Measurements from ENCODE around the gene VOPP1.

VOPP1 gene

DNA sequence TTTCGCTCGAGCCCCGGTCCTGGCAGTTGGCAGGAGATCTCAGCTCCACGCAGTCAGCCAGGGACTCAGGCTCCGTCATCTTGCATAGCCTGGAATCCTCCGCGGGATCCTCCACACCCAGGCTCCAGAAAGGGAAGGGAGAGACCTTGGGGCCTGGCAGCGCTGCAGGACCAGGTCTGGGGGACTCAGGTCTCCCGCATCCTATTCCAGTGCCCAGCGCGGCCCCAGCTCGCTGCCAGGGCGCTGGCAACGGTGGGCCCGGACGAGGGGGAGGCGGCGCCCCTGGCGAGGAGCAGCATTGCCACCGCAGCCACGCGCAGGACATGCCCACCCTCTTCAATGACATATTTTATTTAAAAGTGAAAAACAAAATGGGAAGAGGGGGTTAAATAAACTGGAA is 123.8 kb downstream of the VOPP1 start:
- Histone ChIP-seq H4K8ac (ENCODE audit: low read length) (no peak overlapping the region), H3K18ac (ENCODE audit: low read depth in 1 of 2, low read length in 2 of 2) (no peak overlapping the region), H3K27me3 (ENCODE audit: control insufficient read depth in 1 of 2, insufficient read depth in 1 of 2, low read length in 2 of 2) (no peaks in the 10 kb centered on the region), H4K91ac (ENCODE audit: low read length) (no peak overlapping the region), H3K79me1 (replicated peaks; ENCODE audit: low read length, poor library complexity, severe bottlenecking) (peaks cover 19% of the 10 kb centered on the region), H3K27ac (ENCODE audit: low read length, poor library complexity, severe bottlenecking) (no peak overlapping the region), H2AK5ac (ENCODE audit: low read length, severe bottlenecking) (no peak overlapping the region), H3K9ac (ENCODE audit: low read length) (no peak overlapping the region), H3K4me3 (ENCODE audit: insufficient read depth in 1 of 2, low read depth in 1 of 2, low read length in 2 of 2) (peak overlapping the region in 1 of 2 experiments; percentile 11), H3K14ac (ENCODE audit: low read length in 2 of 2) (no peak overlapping the region), H3K4ac (ENCODE audit: low read depth in 1 of 2, low read length in 2 of 2) (no peak overlapping the region), H3K9me3 (ENCODE audit: control insufficient read depth, low read length) (no peaks in the 10 kb centered on the region), H2BK12ac (ENCODE audit: low read length in 2 of 2) (no peak overlapping the region), H2BK120ac (ENCODE audit: low read depth, low read length) (no peak overlapping the region), H3K4me1 (ENCODE audit: control insufficient read depth, insufficient read depth, low read depth, low read length) (peaks cover 7% of the 10 kb centered on the region), H2BK5ac (ENCODE audit: low read depth, low read length, poor library complexity, severe bottlenecking) (no peak overlapping the region), H2BK15ac (ENCODE audit: low read depth, poor library complexity, severe bottlenecking) (no peak overlapping the region), H3K4me2 (ENCODE audit: low read length, poor library complexity, severe bottlenecking) (no peak overlapping the region), H3K23ac (ENCODE audit: low read length in 2 of 2) (no peak overlapping the region), H3K36me3 (ENCODE audit: control insufficient read depth in 1 of 2, insufficient read depth in 2 of 2, low read depth in 1 of 2, low read length in 2 of 2) (peaks cover 5 to 17% of the 10 kb centered on the region in 2 experiments), H2AFZ (ENCODE audit: low read depth, low read length) (no peak overlapping the region)
- no peak for DNase-seq
- WGBS, result 95% methylated on average over 16 of the region's 22 CpGs

DNA sequence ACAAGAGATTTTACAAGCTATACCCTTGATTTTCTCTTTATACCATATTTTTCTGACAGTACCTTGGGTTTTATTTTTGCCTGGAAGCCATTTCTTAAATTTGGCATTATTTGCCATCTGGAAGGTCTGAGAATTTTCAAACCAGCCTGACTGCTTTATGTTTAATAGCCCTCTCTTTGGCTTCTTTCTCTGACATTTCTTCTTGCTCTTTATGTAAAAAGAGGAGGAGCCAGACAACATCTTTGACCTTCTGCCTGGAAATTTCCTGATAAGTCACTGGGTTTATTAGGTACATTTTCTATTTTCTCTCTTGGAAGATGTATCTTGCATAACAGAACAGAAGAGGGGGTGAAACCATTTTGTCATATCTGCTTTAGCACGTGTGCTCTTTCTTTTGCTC is 127.5 kb downstream of the VOPP1 start:
- H2BK15ac ChIP-seq (ENCODE audit: low read depth, poor library complexity, severe bottlenecking), result no peak overlapping the region
- no peak overlapping the region for H2AFZ ChIP-seq (ENCODE audit: low read depth, low read length)
- H2BK12ac ChIP-seq (ENCODE audit: low read length in 2 of 2), result no peak overlapping the region
- H3K27ac ChIP-seq (ENCODE audit: low read length, poor library complexity, severe bottlenecking), result no peak overlapping the region
- H3K9me3 ChIP-seq (ENCODE audit: control insufficient read depth, low read length), result no peaks in the 10 kb centered on the region
- no peak for DNase-seq
- H3K23ac ChIP-seq (ENCODE audit: low read length in 2 of 2), result no peak overlapping the region
- H3K36me3 ChIP-seq (ENCODE audit: control insufficient read depth in 1 of 2, insufficient read depth in 2 of 2, low read depth in 1 of 2, low read length in 2 of 2), result peaks cover 0 to 17% of the 10 kb centered on the region in 2 experiments
- no peak overlapping the region for H3K4ac ChIP-seq (ENCODE audit: low read depth in 1 of 2, low read length in 2 of 2)
- no peak overlapping the region for H4K91ac ChIP-seq (ENCODE audit: low read length)
- no peak overlapping the region for H3K9ac ChIP-seq (ENCODE audit: low read length)
- no peaks in the 10 kb centered on the region for H3K27me3 ChIP-seq (ENCODE audit: control insufficient read depth in 1 of 2, insufficient read depth in 1 of 2, low read length in 2 of 2)
- H2BK120ac ChIP-seq (ENCODE audit: low read depth, low read length), result no peak overlapping the region
- H3K4me2 ChIP-seq (ENCODE audit: low read length, poor library complexity, severe bottlenecking), result no peak overlapping the region
- no peak overlapping the region for H3K14ac ChIP-seq (ENCODE audit: low read length in 2 of 2)
- no peak overlapping the region for H2AK5ac ChIP-seq (ENCODE audit: low read length, severe bottlenecking)
- no peak overlapping the region for H2BK5ac ChIP-seq (ENCODE audit: low read depth, low read length, poor library complexity, severe bottlenecking)
- H3K18ac ChIP-seq (ENCODE audit: low read depth in 1 of 2, low read length in 2 of 2), result no peak overlapping the region
- 61% methylated on average over 1 of the region's 1 CpG for WGBS
- H3K4me1 ChIP-seq (ENCODE audit: control insufficient read depth, insufficient read depth, low read depth, low read length), result peaks cover 7% of the 10 kb centered on the region
- H3K79me1 ChIP-seq (replicated peaks; ENCODE audit: low read length, poor library complexity, severe bottlenecking), result peaks cover 7% of the 10 kb centered on the region
- no peak overlapping the region for H3K4me3 ChIP-seq (ENCODE audit: insufficient read depth in 1 of 2, low read depth in 1 of 2, low read length in 2 of 2)
- no peak overlapping the region for H4K8ac ChIP-seq (ENCODE audit: low read length)

DNA sequence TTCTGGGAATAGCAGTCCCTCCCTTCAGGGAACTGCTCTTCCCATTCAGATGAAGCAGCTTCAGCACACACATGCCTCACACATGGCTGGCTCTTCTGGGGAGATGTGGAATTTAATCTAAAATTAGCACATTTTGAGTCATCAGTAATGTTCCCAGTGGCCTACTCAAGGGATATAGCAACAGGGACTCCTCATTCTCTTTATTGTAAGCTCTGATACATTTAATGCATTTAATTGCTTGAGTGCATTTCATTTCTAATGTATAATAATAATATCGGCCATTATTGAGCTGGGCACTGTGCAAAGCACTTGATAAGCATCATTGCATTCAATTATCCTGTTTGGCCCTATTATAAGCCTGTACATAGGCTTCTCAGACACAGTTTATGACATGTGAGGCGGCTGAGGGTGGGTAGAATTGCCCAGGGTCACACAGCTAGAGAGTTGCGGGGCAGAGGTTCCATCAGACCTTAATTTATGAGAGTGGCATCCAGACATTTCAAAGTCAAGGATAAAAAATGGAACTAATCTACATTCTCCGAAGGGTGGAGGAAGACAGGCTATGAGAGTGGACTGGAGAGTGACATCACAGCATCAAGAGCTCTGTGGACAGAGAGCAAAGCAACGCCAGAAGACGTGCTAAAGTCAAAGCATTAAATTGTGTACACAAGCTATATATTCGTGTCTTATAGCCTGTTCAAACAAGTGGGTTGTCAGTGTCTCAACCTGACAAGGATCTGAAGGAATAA is 130.4 kb downstream of the VOPP1 start:
- Histone ChIP-seq H2BK5ac (ENCODE audit: low read depth, low read length, poor library complexity, severe bottlenecking) (no peak overlapping the region), H3K27me3 (ENCODE audit: control insufficient read depth in 1 of 2, insufficient read depth in 1 of 2, low read length in 2 of 2) (no peaks in the 10 kb centered on the region), H3K4me3 (ENCODE audit: insufficient read depth in 1 of 2, low read depth in 1 of 2, low read length in 2 of 2) (no peak overlapping the region), H2BK15ac (ENCODE audit: low read depth, poor library complexity, severe bottlenecking) (no peak overlapping the region), H2BK12ac (ENCODE audit: low read length in 2 of 2) (no peak overlapping the region), H3K14ac (ENCODE audit: low read length in 2 of 2) (no peak overlapping the region), H3K23ac (ENCODE audit: low read length in 2 of 2) (no peak overlapping the region), H3K4ac (ENCODE audit: low read depth in 1 of 2, low read length in 2 of 2) (no peak overlapping the region), H3K9ac (ENCODE audit: low read length) (no peak overlapping the region), H3K36me3 (ENCODE audit: control insufficient read depth in 1 of 2, insufficient read depth in 2 of 2, low read depth in 1 of 2, low read length in 2 of 2) (peaks cover 0 to 3% of the 10 kb centered on the region in 2 experiments), H2AFZ (ENCODE audit: low read depth, low read length) (no peak overlapping the region), H4K91ac (ENCODE audit: low read length) (no peak overlapping the region), H2AK5ac (ENCODE audit: low read length, severe bottlenecking) (no peak overlapping the region), H3K79me1 (replicated peaks; ENCODE audit: low read length, poor library complexity, severe bottlenecking) (no peaks in the 10 kb centered on the region), H2BK120ac (ENCODE audit: low read depth, low read length) (no peak overlapping the region), H3K27ac (ENCODE audit: low read length, poor library complexity, severe bottlenecking) (no peak overlapping the region), H3K4me1 (ENCODE audit: control insufficient read depth, insufficient read depth, low read depth, low read length) (no peaks in the 10 kb centered on the region), H3K18ac (ENCODE audit: low read depth in 1 of 2, low read length in 2 of 2) (no peak overlapping the region), H3K4me2 (ENCODE audit: low read length, poor library complexity, severe bottlenecking) (no peak overlapping the region), H3K9me3 (ENCODE audit: control insufficient read depth, low read length) (no peaks in the 10 kb centered on the region), H4K8ac (ENCODE audit: low read length) (no peak overlapping the region)
- DNase-seq, result peak; percentile 58
- WGBS, result 90% methylated on average over 7 of the region's 7 CpGs

DNA sequence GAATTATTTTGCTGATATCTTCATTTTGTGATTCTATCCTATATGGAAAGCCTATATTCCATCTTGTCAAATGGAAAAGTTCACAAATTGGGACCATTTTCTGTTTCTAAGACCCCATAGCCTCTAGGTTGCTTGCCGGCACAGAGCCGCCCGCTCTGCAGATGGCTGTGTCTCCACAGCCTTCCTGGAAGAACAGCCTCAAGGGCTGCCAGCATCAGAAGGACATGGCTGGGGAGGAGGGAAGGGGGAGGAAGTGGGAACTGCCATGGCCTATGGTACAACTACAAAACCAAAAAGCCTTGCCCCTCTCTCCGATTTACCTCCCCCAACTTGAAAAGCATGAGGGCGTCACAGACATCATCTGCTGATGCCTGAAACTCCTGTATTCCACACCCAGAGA is 131.3 kb downstream of the VOPP1 start:
- Histone ChIP-seq H2BK15ac (ENCODE audit: low read depth, poor library complexity, severe bottlenecking) (no peak overlapping the region), H3K23ac (ENCODE audit: low read length in 2 of 2) (no peak overlapping the region), H4K8ac (ENCODE audit: low read length) (no peak overlapping the region), H3K9ac (ENCODE audit: low read length) (no peak overlapping the region), H2AK5ac (ENCODE audit: low read length, severe bottlenecking) (no peak overlapping the region), H3K79me1 (replicated peaks; ENCODE audit: low read length, poor library complexity, severe bottlenecking) (no peaks in the 10 kb centered on the region), H3K4ac (ENCODE audit: low read depth in 1 of 2, low read length in 2 of 2) (no peak overlapping the region), H2BK5ac (ENCODE audit: low read depth, low read length, poor library complexity, severe bottlenecking) (no peak overlapping the region), H3K4me3 (ENCODE audit: insufficient read depth in 1 of 2, low read depth in 1 of 2, low read length in 2 of 2) (no peak overlapping the region), H3K4me1 (ENCODE audit: control insufficient read depth, insufficient read depth, low read depth, low read length) (no peaks in the 10 kb centered on the region), H2BK120ac (ENCODE audit: low read depth, low read length) (no peak overlapping the region), H2AFZ (ENCODE audit: low read depth, low read length) (no peak overlapping the region), H3K14ac (ENCODE audit: low read length in 2 of 2) (no peak overlapping the region), H3K27ac (ENCODE audit: low read length, poor library complexity, severe bottlenecking) (no peak overlapping the region), H3K4me2 (ENCODE audit: low read length, poor library complexity, severe bottlenecking) (no peak overlapping the region), H3K9me3 (ENCODE audit: control insufficient read depth, low read length) (no peaks in the 10 kb centered on the region), H4K91ac (ENCODE audit: low read length) (no peak overlapping the region), H2BK12ac (ENCODE audit: low read length in 2 of 2) (no peak overlapping the region), H3K36me3 (ENCODE audit: control insufficient read depth in 1 of 2, insufficient read depth in 2 of 2, low read depth in 1 of 2, low read length in 2 of 2) (peaks cover 0 to 3% of the 10 kb centered on the region in 2 experiments), H3K27me3 (ENCODE audit: control insufficient read depth in 1 of 2, insufficient read depth in 1 of 2, low read length in 2 of 2) (no peaks in the 10 kb centered on the region), H3K18ac (ENCODE audit: low read depth in 1 of 2, low read length in 2 of 2) (no peak overlapping the region)
- no peak for DNase-seq
- 92% methylated on average over 5 of the region's 5 CpGs for WGBS
